ENCODE data around the gene ATP1B1. TPM values are rescaled to one million over a fixed set of nuclear protein-coding genes. Genes with fewer than 3 reads are reported as not detected.
A peak's percentile ranks its signal among the peaks of the same experiment; 100 is the strongest.

Gene ATP1B1
- total and polyA plus RNA-seq, 9 of the 15 experiments (the other 6 are each of a cell fraction or from before 2014, with no cell fraction given): 0.76 to 3.0 (median 1.7) TPM

- TF ChIP-seq KDM5B (IDR thresholded peaks at IDR 0.05; ENCODE audit: insufficient replicate concordance, low read depth, low read length) (no peak), SOX6 (IDR thresholded peaks at IDR 0.05) (peak; percentile 74; the same call in 1 of the 2 replicates), ELF1 (tag; IDR thresholded peaks at IDR 0.05) (peak; percentile 46; the same call in 1 of the 2 replicates), NR2C1 (IDR thresholded peaks at IDR 0.05) (peak; percentile 45; the same call in 1 of the 2 replicates), NR2C1 (tag; IDR thresholded peaks at IDR 0.05) (peak; percentile 77; the same call in 1 of the 2 replicates), SPI1 (IDR thresholded peaks at IDR 0.05; ENCODE audit: borderline replicate concordance, low read depth, low read length) (peak; percentile 91), ZBTB26 (CRISPR knock-in tag; IDR thresholded peaks at IDR 0.05) (no peak), RBM39 (optimal IDR thresholded peaks at IDR 0.05; ENCODE audit: low read depth, low read length) (no peak), ZNF717 (CRISPR knock-in tag; IDR thresholded peaks at IDR 0.05) (no peak), CTBP1 (IDR thresholded peaks at IDR 0.05; ENCODE audit: borderline replicate concordance) (peak; percentile 79; the same call in 1 of the 2 replicates), FOXP4 (CRISPR knock-in tag; IDR thresholded peaks at IDR 0.05; ENCODE audit: borderline replicate concordance) (no peak), HOXB6 (CRISPR knock-in tag; IDR thresholded peaks at IDR 0.05; ENCODE audit: borderline replicate concordance) (no peak), ZC3H11A (IDR thresholded peaks at IDR 0.05; ENCODE audit: low read depth, low read length) (no peak), HDAC2 (IDR thresholded peaks at IDR 0.05) (no peak), TFAM (CRISPR knock-in tag; conservative IDR thresholded peaks at IDR 0.05) (no peak), CBFA2T3 (IDR thresholded peaks at IDR 0.05) (0 out of 2 replicates have a peak, but pooled peaks have one; percentile 24), RFX7 (CRISPR knock-in tag; IDR thresholded peaks at IDR 0.05) (no peak), HOMEZ (CRISPR knock-in tag; IDR thresholded peaks at IDR 0.05) (no peak), DPF2 (IDR thresholded peaks at IDR 0.05) (0 out of 2 replicates have a peak, but pooled peaks have one; percentile 14), TEAD4 (IDR thresholded peaks at IDR 0.05; ENCODE audit: low read length) (peak; percentile 74; the same call in 1 of the 2 replicates), TEAD4 (CRISPR knock-in tag; IDR thresholded peaks at IDR 0.05; ENCODE audit: borderline replicate concordance) (no peak), DNMT1 (IDR thresholded peaks at IDR 0.05) (no peak), PHF21A (IDR thresholded peaks at IDR 0.05; ENCODE audit: borderline replicate concordance, low read depth) (no peak), ETV6 (IDR thresholded peaks at IDR 0.05; ENCODE audit: borderline replicate concordance in 1 of 2, low read depth in 2 of 2, low read length in 1 of 2) (peak in 1 of 2 experiments; percentile 82; a peak in 3 of 4 replicates), ETV6 (CRISPR knock-in tag; IDR thresholded peaks at IDR 0.05; ENCODE audit: borderline replicate concordance) (no peak)
Measured at GRCh38 chr1:169060919-169061639, 45.4 kb upstream of the ATP1B1 start (continued).
